HAP-1 (cell line): Measurements from ENCODE around the gene TACC2.
"Not testable (repeated sequence)": the region's sequence is repeated elsewhere in the genome, so short reads cannot be mapped to it uniquely, and the experiment has no call there.

Source experiments
- DNase-seq, 2 experiments: peaks; one replicate each; pipeline ENCODE4 v3.0.0-alpha.2; 2016 to 2020; ENCODE audit warnings: low spot score in 2 of 2
- H3K27me3 ChIP-seq: fragments of 250-450 bp; sonication (Bioruptor Pico); 2 replicates; pipeline ENCODE4 v1.5.1; 2020; ENCODE audit warnings: low read depth, mild to moderate bottlenecking, moderate library complexity
- H3K36me3 ChIP-seq: fragments of 250-450 bp; sonication (Bioruptor Pico); replicated peaks from 2 replicates; pipeline ENCODE4 v1.5.1; 2020; ENCODE audit warnings: mild to moderate bottlenecking
- H3K4me1 ChIP-seq: fragments of 250-450 bp; sonication (Bioruptor Pico); 2 replicates; pipeline ENCODE4 v1.5.1; 2020; ENCODE audit warnings: mild to moderate bottlenecking
- H3K4me3 ChIP-seq: fragments of 250-450 bp; sonication (Bioruptor Pico); 2 replicates; pipeline ENCODE4 v1.5.1; 2020; ENCODE audit warnings: mild to moderate bottlenecking, moderate library complexity
- H3K9me3 ChIP-seq: fragments of 250-450 bp; sonication (Bioruptor Pico); 2 replicates; pipeline ENCODE4 v1.5.1; 2020; ENCODE audit warnings: mild to moderate bottlenecking, moderate library complexity
- in situ Hi-C: fragments of 300-500 bp; cut with MboI; formaldehyde crosslinking; loops from 3 replicates; pipeline ENCODE4 v1.14.3; 2020; ENCODE audit warnings: low sequenced_read_pairs, inconsistent platforms, mixed read lengths

Gene TACC2

DNA sequence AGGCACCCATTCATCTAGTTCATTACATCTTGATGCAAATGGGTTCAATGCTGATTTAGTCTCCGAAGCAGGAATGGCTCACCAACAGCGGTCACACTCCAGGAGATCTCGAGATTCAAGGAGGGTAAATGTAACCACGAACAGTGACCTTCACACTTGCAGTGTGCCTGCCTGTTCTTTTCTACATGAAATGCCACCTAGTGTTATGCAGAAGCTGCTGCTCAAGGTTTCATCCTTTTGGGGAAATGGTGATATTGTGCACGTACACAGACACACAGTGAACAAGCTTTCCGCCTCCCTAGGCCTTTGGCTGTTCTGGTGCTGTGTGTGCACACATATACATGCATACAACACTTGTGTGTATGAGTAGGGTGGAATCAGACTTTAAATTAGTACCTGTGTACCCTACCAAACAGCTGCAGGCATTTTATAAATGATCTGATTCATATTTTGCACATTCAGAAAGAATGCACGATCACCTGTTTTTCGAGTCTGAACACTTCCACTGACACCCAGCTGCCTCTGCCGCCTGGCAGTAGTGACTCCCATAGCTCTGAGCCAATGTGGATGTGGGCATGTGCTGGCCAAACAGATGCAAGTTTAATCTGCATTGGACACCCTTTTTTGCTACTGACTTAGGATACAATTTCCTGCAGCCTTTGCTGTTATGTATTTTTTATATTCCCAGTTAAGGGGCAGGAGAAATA is 100.5 kb downstream of the TACC2 start:
- peaks cover 34% of the 10 kb centered on the region for H3K27me3 ChIP-seq
- no peak overlapping the region for H3K4me3 ChIP-seq
- no peak for DNase-seq
- no peaks in the 10 kb centered on the region for H3K4me1 ChIP-seq
- in situ Hi-C loops = no loop called here
- H3K36me3 ChIP-seq = no peaks in the 10 kb centered on the region
- H3K9me3 ChIP-seq = no peaks in the 10 kb centered on the region

DNA sequence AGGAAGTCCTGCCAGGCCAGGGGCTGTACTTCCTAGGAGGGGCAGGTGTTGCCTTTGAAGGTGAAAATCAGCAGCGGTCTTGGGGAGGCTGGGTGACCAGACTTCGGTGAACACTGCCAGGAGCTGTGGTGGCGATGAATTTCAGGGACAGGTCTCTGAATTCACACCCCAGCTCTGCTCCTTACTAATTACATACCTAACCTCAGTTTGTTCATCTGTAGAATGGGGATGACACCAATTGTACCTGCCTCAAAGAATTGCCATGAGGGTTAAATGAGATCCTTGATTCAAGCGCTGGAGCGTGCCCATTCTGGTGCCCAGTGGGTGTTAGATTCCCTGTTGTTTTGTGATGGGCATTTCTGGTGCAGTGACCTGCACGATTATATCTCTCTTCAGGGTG is 102.8 kb downstream of the TACC2 start:
- Histone ChIP-seq H3K9me3 (no peaks in the 10 kb centered on the region), H3K4me1 (no peaks in the 10 kb centered on the region), H3K36me3 (no peaks in the 10 kb centered on the region), H3K27me3 (peaks cover 27% of the 10 kb centered on the region), H3K4me3 (no peak overlapping the region)
- no peak for DNase-seq
- in situ Hi-C loops = no loop called here

DNA sequence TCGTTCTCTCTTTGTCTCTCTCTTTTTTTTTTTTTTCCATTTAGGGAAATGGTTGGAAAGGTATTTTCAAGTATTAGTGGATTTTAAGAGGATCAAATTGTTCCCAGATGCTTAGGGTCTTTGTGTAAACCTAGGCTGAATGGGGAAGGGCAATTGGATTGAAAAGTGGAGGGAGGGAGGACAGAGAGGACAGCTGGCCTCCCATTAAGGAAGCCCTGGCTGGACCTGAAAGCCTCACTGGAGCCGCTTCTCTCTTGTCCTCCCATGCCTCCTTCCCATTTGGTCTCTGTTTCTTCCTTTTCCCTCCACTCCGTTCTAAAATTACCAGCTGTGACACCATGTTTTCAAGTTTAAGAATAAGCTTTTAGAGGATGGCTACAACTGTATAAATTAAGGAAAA is 104.1 kb downstream of the TACC2 start:
- in situ Hi-C loops = no loop called here
- Histone ChIP-seq H3K4me3 (no peak overlapping the region), H3K9me3 (no peaks in the 10 kb centered on the region), H3K4me1 (no peaks in the 10 kb centered on the region), H3K27me3 (peaks cover 37% of the 10 kb centered on the region), H3K36me3 (no peaks in the 10 kb centered on the region)
- DNase-seq = no peak

DNA sequence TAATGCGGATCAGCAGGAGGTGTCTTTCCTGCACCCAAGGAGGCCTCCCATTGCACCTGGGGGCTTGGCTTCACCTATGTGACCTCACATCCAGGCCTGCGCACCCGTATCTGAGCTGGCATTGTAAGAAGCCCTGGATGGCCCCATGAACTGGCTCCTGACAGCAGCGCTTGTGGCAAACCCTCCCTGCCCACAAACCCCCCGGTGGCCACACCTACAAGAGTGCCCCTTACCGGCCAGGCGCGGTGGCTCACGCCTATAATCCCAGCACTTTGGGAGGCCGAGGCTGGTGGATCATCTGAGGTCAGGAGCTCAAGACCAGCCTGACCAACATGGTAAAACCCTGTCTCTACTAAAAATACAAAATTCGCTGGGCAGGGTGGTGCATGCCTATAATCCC is 107.2 kb downstream of the TACC2 start:
- H3K4me3 ChIP-seq, DNase-seq, H3K9me3 ChIP-seq, H3K4me1 ChIP-seq, H3K36me3 ChIP-seq, in situ Hi-C loops: not testable (repeated sequence)
- H3K27me3 ChIP-seq = peaks cover 49% of the 10 kb centered on the region

DNA sequence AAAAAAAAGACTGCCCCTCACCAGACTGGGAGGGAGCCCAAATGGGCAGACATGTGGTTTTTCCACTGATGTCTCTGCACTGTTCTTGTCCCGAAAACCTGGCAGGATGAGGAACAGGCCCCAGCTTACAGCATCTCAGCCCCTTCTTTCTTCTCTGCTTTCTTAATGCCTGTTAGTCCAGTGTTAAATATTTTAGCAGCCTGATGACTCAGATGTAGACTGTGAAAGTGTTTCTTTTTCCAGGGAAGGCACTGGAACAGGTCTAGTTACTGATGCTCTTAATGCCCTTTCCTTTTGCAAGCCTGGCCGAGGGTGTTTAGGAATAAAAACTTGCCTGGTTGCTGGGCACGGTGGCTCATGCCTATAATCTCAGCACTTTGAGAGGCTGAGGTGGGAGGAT is 107.7 kb downstream of the TACC2 start:
- in situ Hi-C loops = no loop called here
- DNase-seq = no peak
- Histone ChIP-seq H3K27me3 (peaks cover 47% of the 10 kb centered on the region), H3K36me3 (no peaks in the 10 kb centered on the region), H3K4me3 (no peak overlapping the region), H3K4me1 (no peaks in the 10 kb centered on the region), H3K9me3 (no peaks in the 10 kb centered on the region)

DNA sequence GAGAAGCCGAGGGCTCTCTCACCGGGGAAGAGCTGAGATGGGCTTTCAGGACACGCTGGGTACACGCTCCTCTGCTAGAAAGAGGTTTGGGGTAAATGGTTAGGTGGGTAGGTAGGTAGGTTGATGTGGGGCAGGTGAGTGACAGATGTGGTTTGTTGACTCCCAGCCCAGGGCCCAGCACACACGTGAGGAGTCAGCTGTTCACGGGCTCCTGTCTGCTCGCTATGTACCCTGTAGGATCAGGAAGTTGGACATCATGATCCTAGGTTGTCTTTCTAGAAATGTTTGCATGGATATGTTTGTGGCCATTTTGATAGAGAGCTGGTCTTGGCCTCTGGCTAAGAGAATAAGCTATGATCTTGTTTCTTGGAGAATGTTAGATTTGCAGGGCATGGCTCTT is 109.0 kb downstream of the TACC2 start:
- H3K9me3 ChIP-seq = no peaks in the 10 kb centered on the region
- no peak for DNase-seq
- H3K4me1 ChIP-seq = no peaks in the 10 kb centered on the region
- H3K4me3 ChIP-seq = no peak overlapping the region
- H3K36me3 ChIP-seq = no peaks in the 10 kb centered on the region
- peaks cover 37% of the 10 kb centered on the region for H3K27me3 ChIP-seq
- in situ Hi-C loops = no loop called here

DNA sequence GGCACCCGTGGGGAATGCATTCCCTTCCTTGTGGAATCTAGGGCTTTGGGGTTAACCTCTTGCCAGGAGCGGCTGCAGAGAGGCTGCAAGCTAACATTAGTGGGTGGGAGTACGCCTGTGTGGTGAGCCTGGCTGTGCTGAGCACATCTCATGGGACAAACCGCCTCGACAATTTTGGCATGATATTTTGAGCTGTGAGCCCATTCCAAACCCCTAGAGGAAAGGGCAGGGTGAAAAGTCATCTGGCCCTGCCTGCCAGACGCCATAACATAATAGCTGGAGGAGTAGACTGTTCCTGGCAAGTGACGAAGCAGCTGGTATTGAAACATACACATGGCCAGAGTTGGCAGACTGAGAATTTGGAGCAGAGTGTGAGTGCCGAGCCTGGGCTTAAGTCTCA is 110.0 kb downstream of the TACC2 start:
- H3K4me3 ChIP-seq = no peak overlapping the region
- no peaks in the 10 kb centered on the region for H3K4me1 ChIP-seq
- in situ Hi-C loops = no loop called here
- no peaks in the 10 kb centered on the region for H3K36me3 ChIP-seq
- no peak for DNase-seq
- no peaks in the 10 kb centered on the region for H3K9me3 ChIP-seq
- peaks cover 30% of the 10 kb centered on the region for H3K27me3 ChIP-seq

DNA sequence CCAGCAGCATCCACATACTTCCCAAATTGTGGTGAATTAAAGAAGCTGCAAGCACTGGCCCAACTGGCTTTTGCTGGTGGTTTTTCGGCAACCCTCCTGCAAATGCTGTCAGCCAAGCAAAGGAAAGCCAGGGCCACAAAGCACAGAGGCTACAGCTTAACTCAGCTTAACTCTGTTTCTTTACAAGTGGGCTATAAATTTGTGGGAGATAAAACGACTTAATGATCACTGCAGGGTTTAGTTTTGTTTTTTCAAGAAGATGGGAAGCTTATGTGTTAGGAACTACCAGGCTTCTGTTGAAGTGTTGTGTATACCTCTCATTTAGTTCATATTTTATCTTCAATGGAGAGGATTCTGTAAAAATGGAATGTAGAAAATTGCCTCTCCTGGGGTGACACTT is 110.6 kb downstream of the TACC2 start:
- in situ Hi-C loops = no loop called here
- no peaks in the 10 kb centered on the region for H3K9me3 ChIP-seq
- H3K36me3 ChIP-seq = no peaks in the 10 kb centered on the region
- no peak for DNase-seq
- H3K4me1 ChIP-seq = no peaks in the 10 kb centered on the region
- H3K4me3 ChIP-seq = no peak overlapping the region
- H3K27me3 ChIP-seq = peaks cover 30% of the 10 kb centered on the region

DNA sequence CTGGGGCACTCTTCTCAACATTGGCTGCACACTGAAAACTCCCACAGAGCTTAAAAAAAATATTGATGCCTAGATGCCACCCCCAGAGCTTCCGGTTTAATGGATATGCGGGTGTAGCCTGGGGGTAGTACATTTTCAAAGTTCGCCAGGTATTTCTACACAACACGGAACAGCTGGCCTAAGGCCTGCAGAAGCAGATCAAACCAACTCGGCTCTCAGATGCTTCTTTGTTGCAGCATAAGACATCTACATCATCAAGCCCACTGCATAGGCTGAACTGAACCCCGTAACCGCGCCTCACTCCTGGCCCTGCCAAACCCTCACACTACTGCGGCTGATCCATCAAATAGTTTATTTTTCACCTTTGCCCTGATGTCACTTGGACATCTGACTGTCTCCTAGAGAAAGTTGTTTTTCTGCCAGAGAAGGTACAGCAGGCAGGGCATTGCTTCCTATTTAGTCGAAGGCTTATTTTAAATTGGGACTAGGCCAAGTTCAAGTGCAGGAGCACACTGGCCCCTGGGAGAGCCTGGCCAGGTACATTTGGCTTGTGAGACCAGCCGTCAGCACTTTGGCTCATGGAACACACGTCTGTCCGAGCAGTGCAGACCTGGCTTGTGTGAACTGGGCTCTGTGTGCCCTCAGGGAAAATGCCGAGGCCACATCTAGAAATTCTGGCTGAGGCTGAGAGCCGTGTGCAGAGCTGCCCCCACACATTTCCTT is 113.3 kb downstream of the TACC2 start:
- no peak for DNase-seq
- in situ Hi-C loops = no loop called here
- H3K36me3 ChIP-seq = no peaks in the 10 kb centered on the region
- H3K4me3 ChIP-seq = no peak overlapping the region
- H3K4me1 ChIP-seq = no peaks in the 10 kb centered on the region
- H3K9me3 ChIP-seq = no peaks in the 10 kb centered on the region
- peaks cover 25% of the 10 kb centered on the region for H3K27me3 ChIP-seq

DNA sequence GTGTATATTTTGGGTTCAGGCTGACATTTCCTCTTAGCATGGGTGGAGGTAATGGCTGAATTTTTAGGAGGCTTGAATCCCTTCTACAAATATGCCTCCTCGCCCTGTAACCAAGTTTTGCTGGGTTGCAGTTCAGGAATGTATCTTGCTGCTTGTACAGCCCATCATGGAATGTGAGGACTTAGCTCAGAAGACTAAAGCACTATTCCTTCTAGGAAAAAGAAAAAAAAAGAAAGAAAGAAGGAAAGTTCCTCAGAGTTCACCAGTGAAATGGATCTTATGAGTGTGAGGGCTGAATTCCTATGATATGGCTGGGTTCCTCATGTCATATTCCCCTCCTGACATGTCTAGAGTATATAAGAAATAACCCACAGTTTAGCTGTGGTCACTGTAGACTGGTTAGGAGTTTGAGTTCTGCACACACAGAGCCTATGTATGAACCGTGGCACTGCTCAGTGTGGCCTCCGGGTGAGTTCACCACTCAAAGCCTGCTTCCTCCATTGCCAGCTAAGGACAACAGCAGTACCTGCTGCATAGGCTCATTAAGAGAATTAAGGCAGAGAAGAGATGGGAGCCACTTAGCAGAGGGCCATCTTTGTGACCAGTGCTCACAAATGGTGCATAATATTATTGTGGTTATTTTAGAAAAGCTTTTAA is 114.0 kb downstream of the TACC2 start:
- Histone ChIP-seq H3K36me3 (no peaks in the 10 kb centered on the region), H3K4me1 (no peaks in the 10 kb centered on the region), H3K4me3 (no peak overlapping the region), H3K9me3 (no peaks in the 10 kb centered on the region), H3K27me3 (peaks cover 18% of the 10 kb centered on the region)
- in situ Hi-C loops = no loop called here
- DNase-seq = no peak

DNA sequence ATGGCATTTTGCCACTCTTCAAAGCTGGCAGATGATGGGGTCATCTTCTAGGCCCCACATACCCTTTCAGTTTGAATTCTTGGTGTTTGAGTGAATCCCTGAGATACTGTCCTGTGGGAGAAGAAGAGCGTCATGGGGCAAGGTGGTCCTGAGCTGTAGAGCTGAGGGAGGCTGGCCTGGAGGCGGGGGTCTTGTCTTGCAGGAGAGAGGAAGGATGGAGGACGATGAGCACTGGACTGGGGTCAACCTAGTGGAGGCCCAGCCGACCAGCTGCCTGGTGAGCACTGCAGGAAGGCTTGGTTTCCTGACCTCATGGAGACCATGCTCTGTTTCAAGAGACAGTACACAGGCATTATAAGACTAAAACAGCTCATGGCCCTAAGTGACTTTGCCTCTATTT is 114.6 kb downstream of the TACC2 start:
- H3K4me3 ChIP-seq = no peak overlapping the region
- no peaks in the 10 kb centered on the region for H3K9me3 ChIP-seq
- H3K36me3 ChIP-seq = no peaks in the 10 kb centered on the region
- in situ Hi-C loops = no loop called here
- H3K4me1 ChIP-seq = no peaks in the 10 kb centered on the region
- peaks cover 13% of the 10 kb centered on the region for H3K27me3 ChIP-seq
- DNase-seq = no peak

DNA sequence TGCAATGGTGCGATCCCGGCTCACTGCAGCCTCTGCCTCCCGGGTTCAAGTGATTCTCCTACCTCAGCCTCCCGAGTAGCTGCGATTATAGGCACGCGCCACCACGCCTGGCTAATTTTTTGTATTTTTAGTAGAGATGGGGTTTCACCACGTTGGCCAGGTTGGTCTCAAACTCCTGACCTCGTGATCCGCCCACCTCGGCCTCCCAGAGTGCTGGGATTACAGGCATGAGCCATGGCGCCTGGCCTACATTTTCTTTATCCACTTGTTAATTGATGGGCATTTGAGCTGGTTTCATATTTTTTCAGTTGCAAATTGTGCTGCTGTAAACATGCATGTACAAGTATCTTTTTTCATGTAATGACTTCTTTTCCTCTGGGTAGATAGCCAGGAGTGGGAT is 119.8 kb downstream of the TACC2 start:
- H3K9me3 ChIP-seq, DNase-seq, H3K27me3 ChIP-seq, H3K4me3 ChIP-seq, in situ Hi-C loops, H3K4me1 ChIP-seq, H3K36me3 ChIP-seq: not testable (repeated sequence)

DNA sequence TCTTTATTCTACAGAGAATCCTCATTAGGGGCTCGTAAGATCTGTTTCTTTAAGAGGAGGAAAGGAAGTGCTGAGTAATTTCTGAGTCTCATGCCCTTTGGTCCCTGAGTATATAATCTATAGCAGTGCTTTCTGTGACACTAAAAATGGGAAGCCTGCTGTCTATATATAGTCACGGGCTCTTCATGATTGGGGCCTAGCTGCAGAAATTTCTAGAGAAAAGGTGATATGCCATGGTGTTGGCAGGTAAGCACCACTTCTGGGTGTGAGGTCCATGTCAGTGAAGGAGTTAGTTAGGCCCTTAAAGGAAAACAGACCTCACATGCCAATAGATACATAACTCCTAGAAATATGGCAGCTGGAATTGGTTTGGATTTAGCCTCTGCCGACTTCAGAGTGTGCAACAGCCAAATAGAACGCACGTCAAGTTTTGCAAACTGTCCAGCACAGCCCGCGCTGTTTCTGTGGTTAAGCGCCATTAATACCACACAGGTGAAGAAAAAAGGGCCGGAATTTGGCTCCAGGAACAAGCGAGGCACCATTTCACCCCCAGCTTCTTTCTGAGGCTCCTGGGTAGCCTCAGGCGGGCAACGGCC is 123.2 kb downstream of the TACC2 start:
- H3K36me3 ChIP-seq = no peaks in the 10 kb centered on the region
- no peaks in the 10 kb centered on the region for H3K27me3 ChIP-seq
- no peak for DNase-seq
- peaks cover 6% of the 10 kb centered on the region for H3K4me1 ChIP-seq
- H3K9me3 ChIP-seq = 0 out of 2 replicates have a peak, but pooled peaks cover 4% of the 10 kb centered on the region
- in situ Hi-C loops = no loop called here
- peak overlapping the region; percentile 66 for H3K4me3 ChIP-seq

DNA sequence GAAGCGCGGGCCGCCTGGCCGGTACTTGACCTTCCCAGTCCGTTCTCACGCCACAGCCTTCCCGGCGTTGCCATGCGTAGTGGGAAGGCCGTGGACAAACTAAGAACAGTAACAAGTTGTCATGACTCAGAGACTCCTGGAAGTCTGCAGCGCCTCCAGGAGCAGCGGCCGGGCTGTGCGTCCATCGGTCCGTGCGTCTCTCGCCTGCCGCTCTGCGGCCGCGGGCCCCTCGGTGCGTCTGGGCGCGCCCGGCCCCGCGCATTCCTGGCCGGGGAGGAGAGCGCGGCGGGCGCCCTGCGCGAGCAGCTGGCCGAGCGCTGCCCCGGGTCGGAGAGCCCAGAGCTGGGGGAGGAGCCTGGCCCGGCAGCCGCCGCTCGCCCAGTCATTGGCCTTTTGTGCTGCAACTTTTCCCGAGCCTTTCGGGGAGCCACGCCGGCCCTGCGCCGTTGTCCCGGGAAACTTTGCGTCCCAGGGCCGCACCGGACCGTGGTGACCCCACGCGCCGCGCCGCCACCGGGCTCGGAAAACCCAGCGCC is 123.7 kb downstream of the TACC2 start:
- H3K4me3 ChIP-seq = peak overlapping the region; percentile 66
- no peaks in the 10 kb centered on the region for H3K36me3 ChIP-seq
- DNase-seq = peak; percentile 73 to 76
- peaks cover 6% of the 10 kb centered on the region for H3K4me1 ChIP-seq
- H3K9me3 ChIP-seq = 0 out of 2 replicates have a peak, but pooled peaks cover 4% of the 10 kb centered on the region
- in situ Hi-C loops = no loop called here
- H3K27me3 ChIP-seq = no peaks in the 10 kb centered on the region
